C4-2B (cell line): ENCODE data around the gene UQCR10.

Source experiments
- CTCF ChIP-seq: fragments of 450-650 bp; conservative IDR thresholded peaks from 2 replicates; pipeline ENCODE4 v1.5.1; 2017; ENCODE audit warnings: mild to moderate bottlenecking
- ZFX ChIP-seq: fragments of 450-650 bp; IDR thresholded peaks from 2 replicates; pipeline ENCODE4 v1.6.1; 2017

- TF ChIP-seq CTCF, result no peak
- no peak for TF ChIP-seq ZFX
These were observed 26.2 kb downstream of the UQCR10 start for GRCh38 chr22:29793396-29793795.
